IMR-90 (cell line): Measurements from ENCODE around the gene OPTC. TPM values are rescaled to one million over a fixed set of nuclear protein-coding genes. Genes with fewer than 3 reads are reported as not detected.

Experiments
- ATAC-seq: fragments of 200-7000 bp; cut with Tn5 transposase; 2 replicates; pipeline ENCODE4 v1.9.1; 2020; ENCODE audit warnings: low read depth, mild to moderate bottlenecking, moderate library complexity
- BruUV-seq: library from RNA; stranded (reverse); fragments of 400-500 nt; replicated peaks from 2 replicates; lab custom pipeline; 2021; lab: Mats Ljungman, UMichigan
- CTCF ChIA-PET: fragments of 300-600 bp; formaldehyde crosslinking; extraction: SDS; loops from one replicate; lab custom pipeline; 2021; ENCODE audit warnings: antibody characterized with exemption; lab: Yijun Ruan, JAX
- POLR2A ChIA-PET: fragments of 300-600 bp; sonication (Branson Sonifier 250); formaldehyde crosslinking; loops from one replicate; lab custom pipeline; 2022; ENCODE audit warnings: antibody characterized with exemption; ENCODE audit not compliant: unreplicated experiment; lab: Charles Lee
- DNase-seq: peaks from one replicate; pipeline ENCODE4 v3.0.0; 2013
- H2AFZ ChIP-seq: replicated peaks from 2 replicates; pipeline ENCODE3; 2013; ENCODE audit warnings: low read length, mild to moderate bottlenecking; ENCODE audit not compliant: poor library complexity
- H2AK5ac ChIP-seq: 2 replicates; pipeline ENCODE4 v1.6.1; 2013; ENCODE audit warnings: low read depth, low read length, inconsistent platforms
- H2AK9ac ChIP-seq: replicated peaks from 2 replicates; pipeline ENCODE3; 2013; ENCODE audit warnings: mild to moderate bottlenecking, low read depth, low read length, moderate library complexity; ENCODE audit not compliant: poor library complexity
- H2BK120ac ChIP-seq: 2 replicates; pipeline ENCODE4 v1.6.1; 2013; ENCODE audit warnings: low read depth, low read length, inconsistent platforms
- H2BK15ac ChIP-seq: 3 replicates; pipeline ENCODE4 v1.6.1; 2013; ENCODE audit warnings: low read depth, low read length, inconsistent platforms
- H2BK20ac ChIP-seq: 2 replicates; pipeline ENCODE4 v1.6.1; 2013; ENCODE audit warnings: low read depth, mild to moderate bottlenecking, inconsistent platforms, low read length, moderate library complexity
- H2BK5ac ChIP-seq: 2 replicates; pipeline ENCODE4 v1.6.1; 2013; ENCODE audit warnings: mild to moderate bottlenecking, low read depth, low read length, inconsistent platforms; ENCODE audit not compliant: poor library complexity, severe bottlenecking
- H3K14ac ChIP-seq: replicated peaks from 2 replicates; pipeline ENCODE4 v1.6.1; 2013; ENCODE audit warnings: low read depth, low read length, inconsistent platforms
- H3K18ac ChIP-seq: 2 replicates; pipeline ENCODE4 v1.6.1; 2013; ENCODE audit warnings: low read depth, low read length, control low read depth
- H3K23ac ChIP-seq: 2 replicates; pipeline ENCODE4 v1.6.1; 2013; ENCODE audit warnings: low read depth, low read length, inconsistent platforms
- H3K27ac ChIP-seq: 2 replicates; pipeline ENCODE4 v1.5.1; 2013; ENCODE audit warnings: mild to moderate bottlenecking, control low read depth, low read length; ENCODE audit not compliant: insufficient read depth
- H3K27me3 ChIP-seq: 2 replicates; pipeline ENCODE4 v1.6.1; 2013; ENCODE audit warnings: low read length; ENCODE audit not compliant: control insufficient read depth, insufficient read depth
- H3K36me3 ChIP-seq: 2 replicates; pipeline ENCODE4 v1.6.1; 2013; ENCODE audit warnings: low read length, mixed read lengths; ENCODE audit not compliant: control insufficient read depth, insufficient read depth
- H3K4ac ChIP-seq: 2 replicates; pipeline ENCODE4 v1.6.1; 2013; ENCODE audit warnings: low read depth, low read length, inconsistent platforms
- H3K4me1 ChIP-seq: 2 replicates; pipeline ENCODE4 v1.6.1; 2013; ENCODE audit warnings: low read length, mixed read lengths; ENCODE audit not compliant: control insufficient read depth, insufficient read depth
- H3K4me2 ChIP-seq: 2 replicates; pipeline ENCODE4 v1.6.1; 2013; ENCODE audit warnings: low read depth, mild to moderate bottlenecking, control low read depth, low read length, moderate library complexity
- H3K4me3 ChIP-seq: 2 replicates; pipeline ENCODE4 v1.5.1; 2013; ENCODE audit warnings: low read depth, mild to moderate bottlenecking, control low read depth, low read length, moderate library complexity; ENCODE audit not compliant: insufficient read depth
- H3K56ac ChIP-seq: 2 replicates; pipeline ENCODE4 v1.6.1; 2013; ENCODE audit warnings: low read length, inconsistent platforms; ENCODE audit not compliant: insufficient read depth; ENCODE audit errors: extremely low read depth
- H3K79me1 ChIP-seq, 2 experiments: 2 replicates each; pipeline ENCODE4 v1.6.1; 2013; ENCODE audit warnings: low read length in 2 of 2, inconsistent platforms in 1 of 2, low read depth in 1 of 2
- H3K9ac ChIP-seq: 2 replicates; pipeline ENCODE4 v1.6.1; 2013; ENCODE audit warnings: low read depth, low read length, control low read depth
- H3K9me1 ChIP-seq: 2 replicates; pipeline ENCODE4 v1.6.1; 2013; ENCODE audit warnings: low read length, inconsistent platforms; ENCODE audit not compliant: insufficient read depth
- H3K9me3 ChIP-seq: 2 replicates; pipeline ENCODE4 v1.6.1; 2013; ENCODE audit warnings: low read length; ENCODE audit not compliant: control insufficient read depth, insufficient read depth
- H4K20me1 ChIP-seq: 2 replicates; pipeline ENCODE4 v1.6.1; 2013; ENCODE audit warnings: low read length, inconsistent platforms; ENCODE audit not compliant: insufficient read depth
- H4K5ac ChIP-seq: 2 replicates; pipeline ENCODE4 v1.6.1; 2013; ENCODE audit warnings: mild to moderate bottlenecking, low read depth, low read length, control low read depth
- H4K8ac ChIP-seq, 2 experiments: 2 replicates each; pipeline ENCODE4 v1.6.1; 2013; ENCODE audit warnings: low read depth in 2 of 2, low read length in 2 of 2, control low read depth in 1 of 2, inconsistent platforms in 1 of 2
- H4K91ac ChIP-seq: 2 replicates; pipeline ENCODE4 v1.6.1; 2013; ENCODE audit warnings: low read depth, low read length, inconsistent platforms; ENCODE audit not compliant: insufficient read depth
- BHLHE40 ChIP-seq: fragments of 150-350 bp; IDR thresholded peaks from 2 replicates; pipeline ENCODE4 v1.6.1; 2016; ENCODE audit warnings: mild to moderate bottlenecking, low read depth, low read length
- CEBPB ChIP-seq: IDR thresholded peaks from 2 replicates; pipeline ENCODE4 v1.6.1; 2012; ENCODE audit warnings: low read depth, low read length, improper control_type of control experiment
- FOS ChIP-seq: fragments of 150-350 bp; IDR thresholded peaks from 2 replicates; pipeline ENCODE4 v1.6.1; 2016; ENCODE audit warnings: low read depth, low read length
- NFE2L2 ChIP-seq: fragments of 150-350 bp; IDR thresholded peaks from 2 replicates; pipeline ENCODE4 v1.6.1; 2016; ENCODE audit warnings: low read depth, mild to moderate bottlenecking, low read length
- POLR2A ChIP-seq: IDR thresholded peaks from 2 replicates; pipeline ENCODE4 v1.6.1; 2012; ENCODE audit warnings: mild to moderate bottlenecking, low read depth, low read length
- RAD21 ChIP-seq: IDR thresholded peaks from 2 replicates; pipeline ENCODE4 v1.6.1; 2012; ENCODE audit warnings: low read length, improper control_type of control experiment
- RCOR1 ChIP-seq: IDR thresholded peaks from 2 replicates; pipeline ENCODE4 v1.6.1; 2012; ENCODE audit warnings: mild to moderate bottlenecking, low read length, improper control_type of control experiment; ENCODE audit not compliant: insufficient replicate concordance
- RFX5 ChIP-seq: IDR thresholded peaks from 2 replicates; pipeline ENCODE4 v1.8.0; 2012; ENCODE audit warnings: low read depth, mild to moderate bottlenecking, low read length, moderate library complexity
- SMC3 ChIP-seq: fragments of 150-350 bp; IDR thresholded peaks from 2 replicates; pipeline ENCODE4 v1.6.1; 2016; ENCODE audit warnings: low read depth, mild to moderate bottlenecking, antibody characterized with exemption, low read length, moderate library complexity
- WGBS, 2 experiments: methylation state at CpG; one replicate each; pipeline versions ENCODE4 v1.1.5 to v1.1.7; 2013; ENCODE audit warnings: missing lambda C conversion rate in 2 of 2; ENCODE audit not compliant: insufficient read length in 1 of 2; ENCODE audit errors: extremely low coverage in 2 of 2; 5-methylcytosine and 5-hydroxymethylcytosine counted together
- dilution Hi-C: fragments of 300-500 bp; cut with HindIII; formaldehyde crosslinking; loops from one replicate; pipeline ENCODE4 v1.14.3; 2018; ENCODE audit warnings: low sequenced_read_pairs; ENCODE audit not compliant: unreplicated experiment
- in situ Hi-C: fragments of 300-500 bp; cut with MboI; formaldehyde crosslinking; loops from 3 replicates; pipeline ENCODE4 v1.14.3; 2019; ENCODE audit warnings: low sequenced_read_pairs, inconsistent platforms, mixed read lengths
- intact Hi-C: fragments of 100-400 bp; cut with micrococcal nuclease; formaldehyde crosslinking; loops from 2 replicates; pipeline ENCODE4 v1.10.0; 2022
- polyA plus RNA-seq, 3 experiments: library from polyadenylated mRNA; depleted of rRNA; stranded (reverse); fragments of >200 nt; gene quantifications; 2 replicates each; pipeline ENCODE4 v1.2.3, GENCODE V29; 2012; ENCODE audit warnings: low replicate concordance in 1 of 3
- total RNA-seq: library from RNA; depleted of rRNA; stranded (reverse); fragments of >200 nt; gene quantifications from 2 replicates; pipeline ENCODE4 v1.2.3, GENCODE V29; 2012
- TF ChIP-seq, protein P1 (sequence below): fragments of 150-350 bp; IDR thresholded peaks from 2 replicates; pipeline ENCODE4 v1.6.1; 2016; ENCODE audit warnings: low read depth, mild to moderate bottlenecking, low read length, moderate library complexity, borderline replicate concordance
- TF ChIP-seq, protein P2 (sequence below): conservative IDR thresholded peaks from 2 replicates; pipeline ENCODE4 v1.5.1; 2012; ENCODE audit warnings: mild to moderate bottlenecking, low read depth, low read length, improper control_type of control experiment
- TF ChIP-seq, protein P3 (sequence below): fragments of 150-350 bp; IDR thresholded peaks from 2 replicates; pipeline ENCODE4 v1.6.1; 2017; ENCODE audit warnings: mild to moderate bottlenecking, antibody characterized with exemption, low read length, low read depth

Gene OPTC
- total and polyA plus RNA-seq, 2 of the 4 experiments (the other 2 are of a cell fraction), result not detected

DNA sequence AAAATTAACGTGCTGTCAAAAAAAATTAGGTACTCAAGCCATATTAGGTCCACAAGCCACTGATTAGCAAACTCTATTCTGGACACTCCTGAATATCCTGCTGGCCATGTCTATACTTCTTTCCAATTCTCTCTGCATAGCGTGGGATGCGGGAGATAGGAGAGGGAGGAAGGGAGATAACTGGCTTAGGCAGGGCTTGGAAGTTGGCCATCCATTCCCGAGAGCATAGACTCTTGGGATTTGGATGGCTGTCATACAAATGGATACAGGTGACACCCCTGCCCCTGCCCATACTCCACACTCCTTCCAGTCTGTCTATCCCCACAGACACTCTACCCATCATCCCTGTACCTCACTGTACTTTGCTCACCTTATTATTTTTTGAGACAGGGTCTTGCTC, 20.7 kb upstream of the OPTC start:
- H3K4me2 ChIP-seq, result no peak overlapping the region
- peaks cover 15% of the 10 kb centered on the region for H3K27me3 ChIP-seq
- no peak overlapping the region for H2AK5ac ChIP-seq
- intact Hi-C loops (no loop called here), in situ Hi-C loops (no loop called here), dilution Hi-C loops (no loop called here)
- no CpG with 5 or more reads among the region's 4 CpGs for WGBS, 2 experiments
- H2AK9ac ChIP-seq, result no peak overlapping the region
- ChIA-PET POLR2A (no interaction called here), CTCF (interaction anchor here (0.7 kb wide), 1 partner anchor 205 kb away, joined by 4 read pairs; no protein-coding TSS in a partner anchor)
- ATAC-seq, result no peak
- H3K18ac ChIP-seq, result no peak overlapping the region
- H3K36me3 ChIP-seq, result no peaks in the 10 kb centered on the region
- no peak overlapping the region for H2BK20ac ChIP-seq
- H4K20me1 ChIP-seq, result no peaks in the 10 kb centered on the region
- H3K9me1 ChIP-seq, result no peaks in the 10 kb centered on the region; the same call in 1 of the 2 replicates
- TF ChIP-seq, protein P1, sequence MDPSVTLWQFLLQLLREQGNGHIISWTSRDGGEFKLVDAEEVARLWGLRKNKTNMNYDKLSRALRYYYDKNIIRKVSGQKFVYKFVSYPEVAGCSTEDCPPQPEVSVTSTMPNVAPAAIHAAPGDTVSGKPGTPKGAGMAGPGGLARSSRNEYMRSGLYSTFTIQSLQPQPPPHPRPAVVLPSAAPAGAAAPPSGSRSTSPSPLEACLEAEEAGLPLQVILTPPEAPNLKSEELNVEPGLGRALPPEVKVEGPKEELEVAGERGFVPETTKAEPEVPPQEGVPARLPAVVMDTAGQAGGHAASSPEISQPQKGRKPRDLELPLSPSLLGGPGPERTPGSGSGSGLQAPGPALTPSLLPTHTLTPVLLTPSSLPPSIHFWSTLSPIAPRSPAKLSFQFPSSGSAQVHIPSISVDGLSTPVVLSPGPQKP, result no peak
- TF ChIP-seq SMC3 (no peak), CEBPB (no peak), RAD21 (no peak), NFE2L2 (no peak), POLR2A (no peak), RFX5 (no peak), FOS (no peak), RCOR1 (no peak), BHLHE40 (no peak)
- TF ChIP-seq, protein P2, sequence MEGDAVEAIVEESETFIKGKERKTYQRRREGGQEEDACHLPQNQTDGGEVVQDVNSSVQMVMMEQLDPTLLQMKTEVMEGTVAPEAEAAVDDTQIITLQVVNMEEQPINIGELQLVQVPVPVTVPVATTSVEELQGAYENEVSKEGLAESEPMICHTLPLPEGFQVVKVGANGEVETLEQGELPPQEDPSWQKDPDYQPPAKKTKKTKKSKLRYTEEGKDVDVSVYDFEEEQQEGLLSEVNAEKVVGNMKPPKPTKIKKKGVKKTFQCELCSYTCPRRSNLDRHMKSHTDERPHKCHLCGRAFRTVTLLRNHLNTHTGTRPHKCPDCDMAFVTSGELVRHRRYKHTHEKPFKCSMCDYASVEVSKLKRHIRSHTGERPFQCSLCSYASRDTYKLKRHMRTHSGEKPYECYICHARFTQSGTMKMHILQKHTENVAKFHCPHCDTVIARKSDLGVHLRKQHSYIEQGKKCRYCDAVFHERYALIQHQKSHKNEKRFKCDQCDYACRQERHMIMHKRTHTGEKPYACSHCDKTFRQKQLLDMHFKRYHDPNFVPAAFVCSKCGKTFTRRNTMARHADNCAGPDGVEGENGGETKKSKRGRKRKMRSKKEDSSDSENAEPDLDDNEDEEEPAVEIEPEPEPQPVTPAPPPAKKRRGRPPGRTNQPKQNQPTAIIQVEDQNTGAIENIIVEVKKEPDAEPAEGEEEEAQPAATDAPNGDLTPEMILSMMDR, result no peak
- TF ChIP-seq, protein P3, sequence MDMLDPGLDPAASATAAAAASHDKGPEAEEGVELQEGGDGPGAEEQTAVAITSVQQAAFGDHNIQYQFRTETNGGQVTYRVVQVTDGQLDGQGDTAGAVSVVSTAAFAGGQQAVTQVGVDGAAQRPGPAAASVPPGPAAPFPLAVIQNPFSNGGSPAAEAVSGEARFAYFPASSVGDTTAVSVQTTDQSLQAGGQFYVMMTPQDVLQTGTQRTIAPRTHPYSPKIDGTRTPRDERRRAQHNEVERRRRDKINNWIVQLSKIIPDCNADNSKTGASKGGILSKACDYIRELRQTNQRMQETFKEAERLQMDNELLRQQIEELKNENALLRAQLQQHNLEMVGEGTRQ, result no peak
- H4K91ac ChIP-seq, result no peak overlapping the region
- H3K14ac ChIP-seq, result no peak overlapping the region
- H3K9ac ChIP-seq, result no peak overlapping the region
- no peak overlapping the region for H4K8ac ChIP-seq
- H4K5ac ChIP-seq, result no peak overlapping the region
- no peak overlapping the region for H3K27ac ChIP-seq
- no peak overlapping the region for H3K56ac ChIP-seq
- no peak overlapping the region for H2BK5ac ChIP-seq
- H2BK15ac ChIP-seq, result no peak overlapping the region
- no peak overlapping the region for H3K4me3 ChIP-seq
- DNase-seq, result no peak
- peaks cover 8% of the 10 kb centered on the region for H3K4me1 ChIP-seq
- no peak overlapping the region for H3K23ac ChIP-seq
- no TSS peak for BruUV-seq
- H3K79me1 ChIP-seq, result no peaks in the 10 kb centered on the region
- no peak overlapping the region for H2AFZ ChIP-seq
- no peak overlapping the region for H2BK120ac ChIP-seq
- no peaks in the 10 kb centered on the region for H3K9me3 ChIP-seq
- H3K4ac ChIP-seq, result no peak overlapping the region
